Ramos (cell line): ENCODE results near the gene TACR1.
"Not testable (repeated sequence)": the region's sequence is repeated elsewhere in the genome, so short reads cannot be mapped to it uniquely, and the experiment has no call there.

Source experiments
- in situ Hi-C: fragments of 300-500 bp; cut with MboI; formaldehyde crosslinking; loops from one replicate; pipeline ENCODE4 v1.14.3; 2022; ENCODE audit warnings: low sequenced_read_pairs; ENCODE audit not compliant: unreplicated experiment

The TACR1 gene

GRCh38 chr2:75199428-75200011 is at the start of gene TACR1:
Gene TACR1, minus strand, starts transcription at chr2:75199520. Its CDS starts 586 bp downstream, at chr2:75198934.
- in situ Hi-C loops = no loop called here

- in situ Hi-C loops = not testable (repeated sequence)
Observed at GRCh38 chr2:75248581-75248980, 49.3 kb upstream of the TACR1 start.

- in situ Hi-C loops = no loop called here
Observed at GRCh38 chr2:75246441-75247167, 47.3 kb upstream of the TACR1 start.

- in situ Hi-C loops = no loop called here
Observed at GRCh38 chr2:75243219-75243618, 43.9 kb upstream of the TACR1 start.

DNA sequence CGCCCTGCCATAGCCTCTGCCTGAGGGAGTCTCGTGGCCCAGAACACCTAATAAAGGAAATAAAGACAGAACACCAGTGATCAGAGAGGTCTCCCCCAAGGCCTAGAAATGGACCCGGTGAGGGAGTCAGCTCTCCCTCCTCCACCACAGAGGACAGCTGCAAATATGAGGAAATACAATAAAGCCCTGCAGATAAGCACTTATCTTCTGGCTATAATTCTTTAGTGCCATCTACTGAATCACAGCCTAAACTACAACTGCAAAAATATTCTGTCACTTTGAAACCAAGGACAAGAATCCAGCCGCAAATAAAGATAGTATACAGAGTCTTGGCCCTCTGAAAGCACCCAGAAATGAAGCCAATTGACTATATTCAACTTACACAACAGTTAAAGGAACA is 42.4 kb upstream of the TACR1 start:
- in situ Hi-C loops = no loop called here

- in situ Hi-C loops = no loop called here
Observed at GRCh38 chr2:75238670-75239330, 39.5 kb upstream of the TACR1 start.

GRCh38 chr2:75237296-75237695 is 38.0 kb upstream of the TACR1 start:
- in situ Hi-C loops = no loop called here

GRCh38 chr2:75233965-75234364 is 34.6 kb upstream of the TACR1 start:
- in situ Hi-C loops = no loop called here

DNA sequence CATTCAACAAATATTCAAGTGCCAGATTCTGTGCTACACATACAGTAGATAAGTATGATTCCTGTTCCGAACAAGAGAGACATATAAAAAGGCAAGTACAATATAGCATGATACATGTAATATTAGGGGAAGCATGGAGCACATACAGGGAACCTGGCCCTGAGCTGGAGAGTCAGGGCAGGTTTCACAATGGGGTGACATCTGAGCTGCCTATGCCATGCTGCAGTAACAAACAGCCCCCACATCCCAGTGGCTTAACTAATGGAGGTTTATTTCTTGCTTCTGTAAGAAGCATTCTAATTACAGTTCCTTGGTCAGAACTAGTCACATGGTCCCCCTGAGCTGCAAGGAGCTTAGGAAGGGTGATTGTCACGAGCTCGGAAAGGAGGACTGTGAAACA is 27.3 kb upstream of the TACR1 start:
- in situ Hi-C loops = no loop called here

DNA sequence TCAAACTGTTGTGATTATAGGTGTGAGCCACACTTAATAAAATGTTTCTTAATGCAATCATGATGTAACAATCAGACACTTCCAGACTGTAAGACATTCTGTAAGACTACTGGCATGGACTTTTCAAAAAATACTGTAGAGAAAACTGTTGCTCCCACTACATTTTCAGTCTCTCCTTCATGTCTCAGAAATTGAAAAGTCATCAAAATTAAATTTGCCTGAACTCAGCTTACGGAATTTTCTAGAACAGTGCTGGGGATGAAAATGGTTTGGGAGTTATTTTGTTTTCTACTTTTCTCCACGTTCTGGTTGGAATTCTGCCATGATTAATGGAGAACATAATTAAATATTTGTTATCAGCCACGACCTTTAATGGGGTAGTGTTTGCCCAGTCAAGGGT is 26.8 kb upstream of the TACR1 start:
- in situ Hi-C loops = no loop called here

DNA sequence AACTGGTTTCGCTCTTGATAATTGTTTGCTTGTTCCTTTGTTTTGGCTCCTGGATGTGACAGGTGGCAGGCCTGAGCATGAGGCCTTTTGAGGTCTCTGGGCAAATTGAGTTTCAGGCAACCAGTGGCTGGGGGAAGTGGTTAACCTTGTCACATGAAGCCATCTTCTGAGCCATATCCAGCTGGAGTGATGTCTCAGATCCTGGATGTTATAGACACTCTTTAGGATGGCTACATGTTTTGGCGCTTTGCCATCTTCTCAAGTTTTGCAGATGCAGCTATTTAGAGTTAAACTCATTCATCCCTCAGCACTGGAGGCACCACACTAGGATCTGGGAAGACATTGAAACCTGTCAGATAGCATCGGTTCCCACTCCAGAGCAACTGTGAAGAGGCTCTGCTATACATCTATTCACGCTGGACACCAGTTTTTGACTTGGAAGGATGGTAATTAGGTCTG is 25.3 kb upstream of the TACR1 start:
- in situ Hi-C loops = no loop called here

DNA sequence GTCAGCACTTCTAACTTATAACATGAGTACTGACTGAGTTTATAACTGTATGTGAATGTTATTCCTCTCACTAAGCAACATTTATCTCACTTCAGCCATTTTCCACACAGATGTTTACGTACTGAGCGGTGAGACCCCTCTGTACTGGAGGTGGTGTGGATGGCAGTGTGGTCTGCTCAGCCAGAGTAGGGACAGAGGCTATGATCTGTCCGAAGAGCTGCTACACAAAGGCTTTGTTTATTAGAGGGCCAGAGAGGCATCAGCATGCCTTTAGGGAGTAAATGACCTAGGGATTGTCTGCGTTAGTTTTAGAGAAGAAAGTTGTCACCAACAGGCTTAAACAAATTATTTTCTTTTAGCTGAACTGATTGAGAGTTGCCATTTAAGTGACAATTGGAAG is 23.2 kb upstream of the TACR1 start:
- in situ Hi-C loops = no loop called here

DNA sequence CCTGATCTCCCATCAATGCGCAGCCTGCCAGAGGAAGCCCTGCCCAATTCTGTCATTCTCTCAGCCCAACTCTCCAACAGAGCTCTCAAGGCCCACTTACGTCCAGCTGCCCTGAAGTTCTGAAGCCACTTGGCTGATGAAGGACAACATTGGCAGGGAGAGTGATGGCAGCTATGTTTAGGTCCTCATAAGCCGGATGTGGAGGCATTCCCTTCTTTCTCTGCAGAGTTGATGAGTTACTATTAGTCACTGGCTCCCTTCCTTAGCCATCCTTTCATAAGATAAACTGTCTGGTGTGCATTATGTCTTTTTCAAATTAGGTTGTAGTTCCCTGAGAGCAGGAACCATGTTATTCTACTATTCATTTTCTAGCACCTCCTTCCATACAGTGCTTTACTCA is 22.5 kb upstream of the TACR1 start:
- in situ Hi-C loops = no loop called here

DNA sequence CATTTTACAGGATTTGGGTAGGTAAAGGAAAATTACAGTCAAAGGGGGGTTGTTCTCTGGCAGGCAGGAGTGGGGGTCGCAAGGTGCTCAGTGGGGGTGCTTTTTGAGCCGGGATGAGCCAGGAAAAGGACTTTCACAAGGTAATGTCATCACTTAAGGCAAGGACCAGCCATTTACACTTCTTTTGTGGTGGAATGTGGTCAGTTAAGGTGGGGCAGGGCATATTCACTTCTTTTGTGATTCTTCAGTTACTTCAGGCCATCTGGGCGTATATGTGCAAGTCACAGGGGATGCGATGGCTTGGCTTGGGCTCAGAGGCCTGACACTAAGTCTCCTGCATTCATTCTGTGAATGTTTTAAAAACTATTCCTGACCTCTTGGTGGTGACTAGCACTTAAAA is 19.9 kb upstream of the TACR1 start:
- in situ Hi-C loops = not testable (repeated sequence)

DNA sequence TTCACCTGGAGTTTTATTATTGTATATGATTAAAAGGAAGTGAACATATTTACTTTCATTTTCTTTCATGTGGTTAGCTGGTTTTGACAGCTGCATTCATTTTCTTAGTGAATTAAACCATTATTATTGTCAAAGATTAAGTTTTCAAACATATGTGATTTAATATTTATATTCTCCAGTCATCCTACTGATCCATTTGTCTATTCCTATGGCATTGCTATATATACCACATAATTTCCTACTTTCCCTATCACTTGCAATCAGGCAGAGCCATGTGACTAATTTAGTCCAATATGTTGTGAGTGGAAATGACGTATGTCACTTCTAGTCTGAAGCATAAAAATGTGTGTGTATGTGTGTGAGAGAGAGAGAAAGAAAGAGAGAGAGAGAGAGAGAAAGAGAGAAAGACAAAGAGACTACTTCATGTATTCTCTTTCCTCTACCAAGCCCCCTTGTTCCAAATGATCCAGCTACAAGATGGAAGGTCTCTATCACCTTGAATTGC is 12.0 kb upstream of the TACR1 start:
- in situ Hi-C loops = no loop called here

GRCh38 chr2:75210409-75210808 is 11.1 kb upstream of the TACR1 start:
- in situ Hi-C loops = no loop called here

DNA sequence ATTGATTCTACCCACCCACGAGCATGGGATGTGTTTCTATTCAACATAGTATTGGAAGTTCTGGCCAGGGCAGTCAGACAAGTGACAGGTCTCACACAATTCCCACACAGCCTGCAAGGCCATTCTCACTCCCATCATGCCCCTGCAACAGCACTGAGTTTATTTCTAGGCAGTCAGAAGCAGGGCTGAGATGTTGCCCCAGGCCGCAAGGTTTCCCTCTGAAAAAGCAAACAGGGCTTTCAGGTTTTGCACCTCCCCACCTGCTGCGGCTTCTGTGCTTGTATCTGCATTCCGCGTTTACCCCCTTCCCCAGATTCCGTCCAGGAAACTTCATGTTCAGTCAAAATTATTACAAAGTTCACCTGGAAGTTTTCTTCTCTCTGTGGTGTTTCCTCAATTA is 9.4 kb upstream of the TACR1 start:
- in situ Hi-C loops = no loop called here

DNA sequence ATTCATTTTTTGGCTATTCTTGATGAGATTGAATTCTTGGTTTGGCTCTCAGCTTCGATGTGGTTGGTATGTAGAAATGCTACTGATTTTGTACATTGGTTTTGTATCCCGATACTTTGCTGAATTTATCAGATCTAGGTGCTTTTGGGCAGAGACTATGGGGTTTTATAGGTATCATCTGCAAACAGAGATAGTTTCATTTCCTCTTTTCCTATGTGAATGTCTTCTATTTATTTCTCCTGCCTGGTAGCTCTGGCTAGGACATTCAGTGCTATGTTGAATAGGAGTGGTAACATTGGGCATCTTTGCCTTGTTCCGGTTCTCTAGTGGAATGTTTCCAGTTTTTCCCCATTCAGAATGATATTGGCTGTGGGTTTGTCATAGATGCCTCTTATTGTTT is 5.5 kb upstream of the TACR1 start:
- in situ Hi-C loops = no loop called here

- in situ Hi-C loops = no loop called here
Observed at GRCh38 chr2:75202359-75202758, 3.0 kb upstream of the TACR1 start.

DNA sequence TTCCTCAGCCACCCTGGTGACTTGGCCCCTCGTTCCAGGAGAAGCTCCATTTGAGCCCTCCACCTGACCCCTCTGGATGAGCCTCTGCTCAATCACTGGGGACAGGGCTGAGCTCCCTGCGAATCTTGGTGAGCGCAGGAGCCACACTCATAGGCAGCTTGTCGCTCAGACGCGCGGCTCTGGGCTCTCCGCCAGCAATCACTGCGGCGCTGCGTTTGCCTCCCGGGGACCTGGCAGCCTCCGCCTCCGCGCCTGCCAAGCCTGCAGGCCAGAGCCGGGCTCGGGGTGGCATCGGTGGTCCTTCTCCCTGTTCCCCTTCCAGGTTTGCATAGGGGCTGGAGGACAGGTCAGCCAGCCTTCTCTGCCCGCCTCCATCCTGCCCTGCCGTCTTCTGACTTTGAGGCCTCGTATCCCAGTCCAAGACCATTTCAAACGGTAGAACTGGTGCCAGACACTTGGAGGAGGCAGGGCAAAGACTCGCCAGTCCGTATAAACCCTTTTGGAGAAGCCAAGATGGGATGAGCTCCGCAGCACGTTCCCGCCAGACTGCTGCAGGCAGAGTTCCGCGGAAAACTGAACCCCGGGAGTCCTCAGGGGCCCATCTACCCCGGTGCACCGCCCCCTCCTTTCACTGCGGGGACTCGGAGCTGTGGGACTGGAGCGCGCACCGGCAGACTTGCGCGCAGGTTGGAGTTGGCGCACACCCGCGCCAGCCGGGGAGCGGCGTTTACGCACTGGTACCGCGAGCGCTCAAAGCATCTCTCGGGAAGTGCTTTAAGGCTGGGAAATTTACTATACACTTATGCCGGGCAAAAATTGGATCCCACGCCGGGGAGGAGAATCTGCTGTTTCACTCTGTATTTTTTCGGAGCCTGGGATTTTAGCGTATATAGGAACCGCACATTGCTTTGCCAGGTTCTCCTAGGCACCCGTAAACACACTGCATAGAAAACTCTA is 1.1 kb upstream of the TACR1 start:
- in situ Hi-C loops = no loop called here
